GM04504 (cell line): ENCODE data around the gene OTX2.

Source experiments
- DNase-seq: peaks from one replicate; pipeline ENCODE4 v3.0.0-alpha.2; 2012; ENCODE audit warnings: low read depth

OTX2 gene

DNA sequence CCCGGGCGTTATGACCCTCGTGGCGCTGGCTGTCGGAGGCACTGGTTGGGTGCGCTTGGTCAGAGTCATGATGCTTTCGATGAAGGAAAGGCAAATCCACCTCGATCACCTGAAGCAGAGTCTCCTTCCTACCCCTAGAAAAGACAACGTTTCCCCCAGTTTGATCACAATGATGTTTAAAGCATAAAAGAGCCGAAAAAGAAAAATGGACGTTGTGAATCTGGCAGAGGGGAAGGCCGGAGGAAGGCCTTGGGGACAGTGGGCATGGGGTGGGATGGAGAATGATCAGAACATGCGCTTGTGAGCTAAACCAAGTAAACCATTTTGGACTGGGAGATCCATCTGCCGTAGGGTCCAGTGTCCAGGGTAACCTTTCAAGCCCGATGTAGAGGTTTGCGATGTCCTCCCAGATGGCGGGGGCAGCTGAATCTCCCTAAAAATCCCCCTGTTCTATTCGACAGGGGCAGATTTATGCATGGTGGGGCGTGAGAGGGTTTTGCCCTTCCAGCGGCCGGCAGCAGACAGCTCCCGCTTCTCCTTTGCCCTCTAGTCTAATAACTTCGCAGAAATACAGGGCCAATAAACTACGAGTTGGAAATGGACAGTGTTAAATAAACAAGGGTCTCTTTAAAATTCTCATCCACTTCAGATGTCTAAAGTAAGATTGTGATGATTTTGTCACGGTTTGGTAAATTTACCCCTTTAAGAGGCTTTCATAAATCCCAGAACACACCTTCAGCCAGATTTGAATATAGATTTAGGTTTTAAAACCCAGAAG lies 2.3 kb upstream of the OTX2 start:
- DNase-seq = no peak

DNA sequence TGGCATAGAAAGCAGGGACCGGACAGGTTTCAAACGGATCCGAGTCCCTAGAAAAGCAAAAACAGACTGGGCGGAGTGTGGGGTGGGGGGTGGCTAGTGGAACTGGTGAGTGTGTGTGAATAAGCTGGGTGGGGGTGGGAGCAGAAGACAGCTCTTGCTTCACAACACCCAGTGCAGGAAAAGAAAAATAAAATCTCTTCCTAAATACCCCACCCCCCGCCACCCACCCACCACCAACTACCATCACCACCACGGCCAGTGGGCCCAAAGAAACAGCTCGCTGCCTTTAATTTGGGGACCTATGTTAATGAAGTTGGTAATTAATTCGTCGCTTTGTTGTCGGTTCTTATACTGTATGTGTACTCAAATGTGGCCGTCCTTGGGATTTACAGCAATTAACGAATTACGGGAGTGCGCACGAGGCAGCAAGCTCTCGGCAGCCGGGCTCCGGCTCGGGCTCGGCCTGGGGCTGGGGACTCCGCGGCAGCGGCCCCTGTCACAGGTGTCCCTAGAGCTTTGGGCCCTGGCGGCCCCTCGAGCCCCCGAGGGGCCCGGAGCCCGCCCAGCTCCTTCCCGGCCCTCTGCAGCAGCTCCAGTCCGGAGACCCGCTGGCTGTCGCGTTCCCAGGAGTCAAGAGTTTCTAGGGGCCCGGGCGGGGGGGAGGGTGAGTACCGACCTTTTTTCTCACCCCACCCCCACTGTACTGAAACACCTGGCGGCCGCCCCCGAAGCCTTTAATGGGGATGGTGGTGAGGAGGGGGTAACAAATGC lies 1.5 kb upstream of the OTX2 start:
- DNase-seq = no peak

DNA sequence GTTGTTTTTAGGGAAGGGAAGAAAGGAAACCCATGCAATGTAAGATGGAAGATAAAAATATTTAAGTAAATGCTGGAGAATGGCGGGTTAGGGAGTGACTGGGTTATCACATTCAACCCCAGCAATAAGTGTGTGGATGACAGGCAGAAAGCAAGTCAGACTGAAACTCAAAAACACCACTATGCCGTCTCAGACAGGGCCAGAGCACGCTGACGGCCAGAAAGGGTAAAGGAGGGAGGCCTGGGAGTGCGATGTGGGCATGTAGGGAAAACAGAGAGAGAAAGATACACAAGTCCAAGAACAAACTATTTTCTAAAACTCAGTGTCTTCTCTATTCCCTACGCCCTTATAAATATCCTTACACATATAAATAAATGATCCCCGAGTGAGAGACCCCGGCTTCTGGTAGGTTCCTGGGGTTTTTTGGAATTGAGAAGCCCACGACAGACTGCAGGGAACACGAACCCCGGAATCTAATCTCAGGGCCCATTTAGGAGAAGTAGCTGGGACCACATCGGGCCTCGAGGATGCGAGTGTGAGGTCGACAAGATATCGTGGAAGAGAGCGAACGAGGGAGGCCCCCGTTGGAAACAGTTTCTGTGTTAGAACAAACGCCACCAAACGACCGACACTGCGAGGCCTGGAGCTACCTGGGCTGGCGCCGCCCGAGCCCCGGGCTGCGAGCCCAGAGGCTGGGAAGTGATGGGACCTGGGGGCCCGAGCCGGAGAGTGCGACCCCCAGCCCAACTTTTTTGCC lies 735 bp upstream of the OTX2 start:
- no peak for DNase-seq

DNA sequence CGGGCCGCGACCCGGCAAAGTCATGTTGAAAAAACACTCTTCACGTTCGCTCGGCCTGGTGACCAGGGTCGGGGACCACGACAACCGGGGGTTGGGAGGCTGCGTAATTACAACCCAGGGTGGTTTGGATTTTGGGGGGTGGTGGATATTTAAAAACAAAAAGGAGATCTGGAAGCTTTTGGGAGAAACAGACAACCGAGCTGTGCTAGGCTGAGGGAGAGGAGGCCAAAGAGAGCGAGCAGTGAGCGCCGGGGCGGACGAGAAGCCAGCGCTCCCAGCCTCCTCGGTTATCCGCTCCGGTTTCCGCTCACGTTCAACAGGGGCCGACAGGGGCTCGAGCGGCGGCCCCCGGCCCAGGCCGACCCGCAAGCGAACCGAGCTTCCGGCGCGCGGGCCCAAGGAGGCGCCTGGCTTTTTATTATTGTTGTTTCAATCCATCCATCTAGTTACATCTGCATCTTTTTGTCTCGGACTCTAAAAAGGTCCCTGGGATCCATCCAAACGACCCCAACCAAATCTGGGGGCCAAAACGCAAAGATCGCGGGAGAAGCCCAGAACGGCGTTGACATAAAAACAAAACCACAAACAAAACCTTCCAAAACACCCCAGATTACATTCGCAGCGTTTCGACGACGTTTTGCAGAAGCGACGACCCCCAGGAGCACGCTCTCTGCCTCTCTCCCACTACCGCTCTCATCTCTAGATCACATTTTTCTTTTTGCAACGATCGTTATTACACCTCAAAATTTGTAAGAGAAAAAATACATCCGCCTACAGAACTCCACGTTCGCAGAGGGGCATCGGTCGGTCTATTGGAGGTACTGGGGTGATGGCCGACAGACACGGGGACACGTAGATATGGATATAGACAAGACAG lies 771 bp downstream of the OTX2 start:
- DNase-seq = no peak

DNA sequence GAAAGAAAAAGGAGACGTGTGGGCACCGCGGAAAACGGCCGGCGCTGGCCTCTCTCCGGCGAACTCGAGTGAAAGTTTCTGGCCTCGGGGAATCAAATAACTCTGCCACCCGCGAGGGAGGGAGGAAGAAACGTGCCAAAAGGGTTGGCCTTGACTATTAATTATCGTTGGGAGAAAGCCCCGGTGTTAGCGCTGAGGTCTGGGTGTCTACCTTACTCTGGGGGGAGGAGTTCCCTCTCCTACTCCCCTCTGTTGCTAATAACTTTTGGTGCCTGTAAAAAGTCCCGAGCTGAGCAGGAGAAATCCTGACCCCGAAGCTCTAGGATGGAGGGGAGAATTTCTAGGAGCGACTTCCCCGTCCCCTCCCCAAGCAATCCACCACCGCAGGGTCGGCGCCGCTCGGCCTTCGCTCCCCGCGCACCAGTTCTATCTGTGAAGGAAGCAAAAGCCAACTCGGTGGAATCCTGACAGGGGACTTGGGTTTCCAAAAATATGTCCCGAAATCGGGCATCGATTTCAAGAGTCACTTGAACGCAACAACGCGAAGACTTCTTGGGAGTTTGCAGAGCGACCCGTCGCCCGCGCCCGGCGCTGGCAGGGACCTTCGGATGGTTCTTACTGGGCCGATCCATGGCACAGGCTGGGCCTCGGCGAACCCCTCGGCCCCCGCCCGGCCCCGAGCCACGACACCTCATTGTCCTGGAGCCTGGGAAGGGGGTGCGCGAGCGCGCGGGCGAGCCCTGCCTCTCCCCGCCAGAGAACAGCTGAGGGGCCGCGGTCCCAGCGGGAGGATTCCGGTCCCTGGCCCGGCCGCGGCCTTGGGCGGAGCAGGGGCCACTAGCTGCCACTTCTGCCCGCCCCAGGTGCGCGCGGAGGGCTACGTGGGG lies 1.7 kb downstream of the OTX2 start:
- no peak for DNase-seq

DNA sequence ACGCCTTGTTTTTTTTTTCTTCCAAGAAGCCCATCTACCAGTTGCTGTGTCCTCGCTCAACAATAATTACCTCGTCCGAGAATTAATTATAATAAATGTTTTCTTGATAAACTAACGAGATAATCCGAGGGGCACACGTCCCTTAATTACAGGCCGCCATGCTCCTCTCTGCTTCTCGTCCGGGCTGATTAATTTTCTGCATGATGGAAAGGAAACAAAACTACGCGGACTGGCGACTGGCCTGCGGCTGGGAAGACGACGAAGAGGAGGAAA lies 2.2 kb downstream of the OTX2 start:
- DNase-seq = no peak

DNA sequence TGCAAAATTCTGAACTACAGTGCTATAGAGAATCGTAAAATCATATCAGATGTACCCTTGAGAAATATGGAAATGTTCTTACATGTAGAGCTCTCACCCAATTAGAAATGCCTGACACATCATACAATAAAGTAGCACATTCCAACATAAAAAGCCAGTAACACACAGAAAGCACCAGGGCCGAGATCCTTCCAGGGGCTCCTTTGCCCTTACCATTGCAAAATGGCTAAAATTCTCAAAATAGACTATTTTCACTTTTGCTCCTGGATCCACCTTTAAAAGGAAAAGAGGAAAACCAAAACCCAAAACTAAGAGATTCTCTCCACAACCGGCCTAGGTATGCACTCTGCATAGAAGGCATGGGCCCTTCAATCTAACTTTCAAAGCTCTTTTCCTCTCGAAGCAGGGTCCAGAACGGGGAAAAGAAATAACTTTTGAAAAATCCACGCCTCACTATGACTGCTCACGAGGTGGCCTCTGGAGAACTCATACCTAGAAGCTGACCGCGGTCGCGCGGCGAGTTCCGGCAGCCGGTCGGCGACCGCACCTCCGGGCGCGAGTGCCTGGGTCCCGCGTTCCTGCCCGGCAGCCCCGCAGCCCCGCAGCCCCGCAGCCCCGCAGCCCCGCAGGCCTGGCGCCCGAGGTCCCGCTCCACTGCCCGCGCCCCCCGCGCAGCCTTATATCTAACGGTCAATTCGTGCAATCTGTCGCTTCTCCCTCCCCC lies 2.7 kb downstream of the OTX2 start:
- no peak for DNase-seq

DNA sequence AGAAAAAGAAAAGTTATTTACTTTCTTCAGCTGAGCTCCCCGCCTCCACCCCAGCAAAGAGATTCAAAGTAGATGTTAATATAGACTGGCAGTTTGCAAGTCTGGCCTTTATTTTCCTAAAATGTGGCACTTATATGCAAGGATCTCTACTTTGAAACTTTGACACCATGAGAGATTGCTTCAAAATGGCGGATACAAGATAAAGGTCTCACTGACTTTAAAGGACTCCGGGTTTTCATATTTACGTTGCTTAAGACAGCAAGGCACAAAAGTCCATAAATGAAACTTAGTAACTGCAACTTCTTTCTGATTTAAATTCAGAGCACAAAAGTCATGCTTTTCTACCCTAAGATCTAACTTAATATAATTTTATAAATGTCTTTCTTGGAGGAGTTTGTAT lies 3.5 kb downstream of the OTX2 start:
- DNase-seq = no peak

DNA sequence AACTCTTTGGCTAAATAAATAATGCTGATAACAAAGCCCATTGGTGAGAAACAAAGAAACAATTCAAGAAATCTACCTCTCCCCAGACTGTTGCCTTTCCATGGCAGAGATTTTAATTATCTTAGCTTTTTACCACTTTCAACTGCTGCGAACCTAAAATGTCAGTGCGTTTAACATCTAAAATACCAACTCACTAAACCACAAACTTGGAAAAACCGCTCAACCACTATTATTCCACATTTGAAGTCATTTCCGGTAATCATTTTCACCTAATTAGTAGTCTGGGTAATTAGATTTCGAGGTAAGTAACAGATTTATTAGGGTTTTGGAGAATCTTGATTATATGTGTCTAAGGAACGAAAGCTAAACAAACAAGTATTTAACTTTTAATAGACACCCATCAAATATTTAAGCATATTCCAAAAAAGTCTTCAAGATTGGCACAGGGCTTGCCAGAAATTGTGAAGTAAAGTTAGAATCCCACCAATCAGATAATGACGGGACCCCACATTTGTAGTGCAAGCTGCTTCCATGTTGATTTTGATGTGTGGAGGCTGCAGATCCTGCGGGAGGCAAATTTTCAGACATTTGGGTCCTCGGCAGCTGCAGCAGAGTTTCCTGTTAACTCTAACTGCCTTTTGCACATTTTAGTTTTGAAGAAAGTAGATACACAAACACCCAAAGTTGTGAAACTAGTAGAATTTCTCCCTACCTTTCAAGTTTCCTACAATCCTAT lies 4.1 kb downstream of the OTX2 start:
- no peak for DNase-seq

DNA sequence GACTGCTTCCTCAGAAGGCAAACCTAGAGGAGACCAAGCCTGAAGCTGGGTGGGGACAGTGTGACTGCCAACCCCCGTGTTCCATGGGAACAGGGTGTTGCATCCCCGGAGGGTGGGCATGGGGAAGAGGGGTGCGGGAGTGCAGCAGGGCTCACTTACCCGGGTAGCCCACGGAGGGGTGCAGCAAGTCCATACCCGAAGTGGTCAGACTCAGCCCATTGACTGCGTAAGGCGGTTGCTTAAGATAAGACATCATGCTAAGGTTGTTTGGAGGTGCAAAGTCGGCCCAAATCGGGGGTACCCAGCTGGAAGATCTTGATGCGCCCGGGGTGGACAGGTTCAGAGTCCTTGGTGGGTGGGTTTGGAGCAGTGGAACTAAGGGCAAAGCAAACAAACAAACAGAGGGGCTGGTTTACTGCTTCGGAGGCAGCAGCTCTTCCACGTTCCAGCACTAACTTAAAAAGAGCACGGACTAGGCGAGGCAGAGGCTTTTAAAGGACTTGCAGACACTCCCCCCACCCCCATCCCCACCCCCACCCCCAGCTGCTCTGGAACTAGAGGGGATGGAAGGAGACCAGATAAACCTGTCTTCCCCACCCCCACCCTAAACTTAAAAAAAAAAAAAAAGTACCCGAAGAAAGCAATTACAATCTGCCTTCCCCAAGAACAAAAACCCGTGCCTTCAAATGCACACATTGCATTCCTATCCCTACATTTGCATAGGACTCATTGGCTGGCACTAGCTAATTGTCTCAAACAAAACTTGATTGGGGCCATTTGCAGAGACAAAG lies 4.9 kb downstream of the OTX2 start:
- DNase-seq = no peak

DNA sequence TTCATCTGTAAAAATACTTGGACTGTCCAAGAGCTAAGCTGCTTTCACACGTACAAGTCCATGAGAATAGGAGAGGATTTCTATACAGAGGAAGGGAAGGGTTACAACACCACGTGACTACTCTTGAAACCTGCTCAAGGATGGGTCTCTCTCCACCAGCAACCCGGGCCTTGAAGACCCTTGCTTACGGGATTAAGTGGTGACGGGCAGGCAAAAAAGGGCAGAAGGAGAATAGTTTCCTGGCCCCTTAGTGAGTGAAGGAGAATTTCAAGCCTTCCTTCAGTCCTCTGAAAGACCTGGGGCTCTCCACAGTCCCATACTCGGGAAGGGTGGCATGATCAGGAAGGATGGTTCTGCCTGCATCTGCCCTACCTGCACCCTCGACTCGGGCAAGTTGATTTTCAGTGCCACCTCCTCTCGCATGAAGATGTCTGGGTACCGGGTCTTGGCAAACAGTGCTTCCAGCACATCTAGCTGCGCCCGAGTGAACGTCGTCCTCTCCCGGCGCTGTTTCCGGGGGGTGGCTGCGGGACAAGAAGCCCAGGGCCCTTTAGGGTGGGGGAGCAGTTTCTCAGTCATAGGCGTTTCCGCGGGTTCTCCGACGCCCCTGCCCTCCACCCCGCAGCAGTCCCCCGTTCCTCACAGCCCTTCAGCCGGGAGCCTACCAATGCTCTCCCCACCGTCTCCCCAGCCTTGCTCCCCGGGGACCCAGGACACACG lies 6.3 kb downstream of the OTX2 start:
- no peak for DNase-seq

DNA sequence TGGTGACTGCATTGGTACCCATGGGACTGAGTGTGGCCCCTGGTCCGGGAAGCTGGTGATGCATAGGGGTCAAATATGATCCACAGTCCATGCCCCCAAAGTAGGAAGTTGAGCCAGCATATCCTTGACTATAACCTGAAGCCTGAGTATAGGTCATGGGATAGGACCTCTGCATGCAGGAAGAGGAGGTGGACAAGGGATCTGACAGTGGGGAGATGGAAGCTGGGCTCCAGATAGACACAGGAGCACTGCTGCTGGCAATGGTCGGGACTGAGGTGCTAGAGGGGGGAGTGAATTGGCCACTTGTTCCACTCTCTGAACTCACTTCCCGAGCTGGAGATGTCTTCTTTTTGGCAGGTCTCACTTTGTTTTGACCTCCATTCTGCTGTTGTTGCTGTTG lies 8.4 kb downstream of the OTX2 start:
- DNase-seq = no peak

DNA sequence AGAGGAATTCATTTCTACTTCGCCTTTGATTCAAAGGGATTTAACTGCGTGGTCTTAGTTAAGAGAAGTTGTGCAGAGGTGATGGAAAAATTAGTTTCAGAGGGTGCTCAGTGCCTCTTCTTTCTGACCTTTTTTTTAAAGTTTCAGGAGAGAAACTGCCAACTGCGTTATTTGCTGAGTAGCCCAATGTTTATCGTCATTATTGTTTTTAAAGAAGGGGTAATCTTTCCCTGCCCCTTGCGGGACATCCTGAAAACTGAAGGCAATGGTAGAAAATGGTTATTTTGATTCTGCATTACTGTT lies 11.0 kb downstream of the OTX2 start:
- DNase-seq = no peak

DNA sequence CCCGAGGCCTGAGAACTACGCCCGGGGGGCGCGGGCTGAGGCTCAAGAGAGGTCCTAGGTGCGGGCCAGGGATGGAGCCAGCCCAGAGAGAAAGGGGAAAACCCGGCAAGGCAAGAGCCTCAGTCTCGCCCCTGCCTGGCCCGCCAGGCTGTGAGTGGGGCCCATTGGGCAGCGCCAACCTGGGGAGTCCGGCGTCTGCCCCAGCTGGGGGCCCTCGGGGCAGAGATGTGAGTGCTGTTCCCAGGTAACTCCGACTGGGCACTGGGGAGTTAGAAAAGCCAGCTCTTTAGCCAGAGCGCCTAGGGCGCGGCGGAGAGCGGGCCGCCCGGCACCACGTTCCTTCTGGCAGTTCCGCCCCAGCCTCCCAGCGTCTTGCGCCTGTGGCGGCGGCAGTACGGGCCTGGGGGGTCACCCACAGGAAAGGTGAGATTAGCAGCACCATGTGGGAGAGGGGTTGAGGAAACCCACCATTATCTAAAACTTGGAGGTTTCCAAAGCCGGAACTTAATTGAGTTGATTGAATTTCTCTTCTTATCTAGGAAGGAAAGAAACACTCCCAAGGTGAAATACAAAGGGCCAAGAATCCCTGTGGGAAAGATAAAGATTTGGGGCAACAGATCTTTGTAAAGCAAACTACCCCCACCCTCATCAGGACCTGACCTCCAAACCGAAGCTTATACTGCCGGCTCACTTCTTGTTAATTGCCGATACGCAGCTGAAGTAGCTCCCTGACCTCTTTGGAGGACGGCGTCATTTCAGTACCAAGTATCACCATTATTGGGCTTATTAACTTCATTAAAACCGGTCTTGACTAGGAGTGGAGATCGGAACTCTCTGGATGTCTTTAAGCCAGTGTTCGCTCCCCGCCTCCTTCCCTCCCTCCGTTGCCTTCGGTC lies 11.6 kb downstream of the OTX2 start:
- no peak for DNase-seq

DNA sequence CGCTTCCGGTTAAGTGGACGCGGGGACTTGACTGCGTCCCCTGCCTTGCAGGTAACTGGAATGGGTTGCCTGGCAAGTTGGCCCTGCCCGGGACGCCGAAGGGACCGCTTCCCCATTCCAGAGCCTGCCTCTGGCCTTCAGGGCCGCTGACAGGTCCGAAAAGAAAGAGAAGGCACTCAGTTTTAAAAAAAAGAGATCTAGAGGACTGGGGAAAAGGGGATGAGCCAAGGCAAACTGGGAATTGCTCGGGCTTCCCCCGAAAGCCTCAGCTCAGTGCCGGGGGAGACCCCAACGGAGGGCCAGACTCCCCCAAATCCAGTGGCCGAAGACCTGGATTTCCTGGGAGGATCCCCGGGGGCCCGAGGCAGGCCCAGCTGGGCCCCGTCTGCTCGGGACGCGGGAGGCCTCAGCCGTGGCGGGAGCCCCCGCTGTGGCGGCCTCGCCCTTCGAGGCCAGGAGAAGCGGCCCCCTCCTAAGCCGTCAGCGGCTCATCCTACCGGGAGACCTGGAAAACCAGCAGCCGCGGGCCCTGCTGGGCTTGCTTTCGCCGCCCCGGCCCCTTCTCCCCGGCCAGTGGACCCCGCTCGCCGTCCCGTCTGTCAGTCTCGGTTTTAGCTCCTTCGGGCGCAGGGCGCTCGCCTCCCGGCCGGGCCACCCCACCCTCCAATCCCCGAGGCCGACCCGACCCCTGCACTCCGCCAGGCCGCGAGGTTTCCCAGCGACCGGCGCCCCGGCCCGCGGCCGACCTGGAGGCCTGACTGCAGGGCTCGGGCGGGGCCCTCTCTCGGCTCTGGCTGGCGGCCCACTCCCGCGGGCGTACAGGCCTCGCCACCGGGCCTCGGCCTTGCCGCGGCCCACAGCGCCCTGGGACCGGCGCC lies 12.5 kb downstream of the OTX2 start:
- no peak for DNase-seq

DNA sequence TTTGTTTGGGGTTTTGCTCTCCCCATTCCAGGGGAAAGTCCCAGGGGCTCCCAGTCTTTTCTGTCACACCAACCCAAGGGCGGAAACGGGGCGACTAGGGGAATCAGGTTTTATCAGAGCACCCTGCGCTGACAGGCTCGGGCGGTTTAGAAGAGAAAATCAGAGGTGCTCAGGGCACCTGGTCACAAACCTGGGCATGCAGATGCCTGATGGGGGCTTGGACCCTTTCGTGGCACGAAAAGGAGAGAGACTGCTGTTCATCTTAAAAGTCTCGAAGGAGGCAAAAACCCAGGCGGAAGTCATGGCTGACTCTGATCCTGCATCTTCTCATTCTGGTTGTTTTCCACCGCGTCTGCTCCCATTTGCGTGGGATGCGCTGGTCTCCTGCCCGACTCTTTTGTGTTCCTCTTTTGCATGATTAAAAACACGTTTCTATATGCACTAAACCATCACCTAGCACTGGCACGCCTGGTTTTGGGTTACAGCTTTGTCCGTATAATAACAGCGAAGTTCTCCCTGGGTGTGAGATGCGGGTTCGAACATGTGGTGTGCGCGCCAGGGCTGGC lies 13.2 kb downstream of the OTX2 start:
- no peak for DNase-seq
